Measurements from ENCODE around the gene KDM2A.

KDM2A gene

DNA sequence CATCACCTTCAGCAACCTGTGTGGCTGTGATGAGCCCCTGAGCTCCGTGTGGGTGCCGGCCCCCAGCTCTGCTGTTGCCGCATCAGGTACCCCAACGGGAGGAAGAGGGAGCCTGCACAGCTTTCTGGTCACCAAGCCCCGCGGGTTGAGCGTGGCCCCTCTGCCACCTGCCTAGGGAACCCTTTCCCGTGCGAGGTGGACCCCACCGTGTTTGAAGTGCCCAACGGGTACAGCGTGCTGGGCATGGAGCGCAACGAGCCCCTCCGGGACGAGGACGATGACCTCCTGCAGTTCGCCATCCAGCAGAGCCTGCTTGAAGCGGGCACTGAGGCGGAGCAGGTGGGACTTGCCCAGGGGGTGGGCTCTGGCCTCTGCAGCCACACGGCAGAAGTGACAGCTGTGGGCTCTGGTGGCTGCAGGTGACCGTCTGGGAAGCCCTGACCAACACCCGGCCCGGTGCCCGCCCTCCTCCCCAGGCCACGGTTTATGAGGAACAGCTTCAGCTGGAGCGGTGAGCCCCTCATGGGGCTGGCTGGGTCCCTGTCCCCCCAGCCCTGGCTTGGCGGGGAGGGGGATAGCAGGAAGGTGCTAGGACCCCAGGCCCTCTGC is 182.4 kb downstream of the KDM2A start:
- TF ChIP-seq, protein P1, sequence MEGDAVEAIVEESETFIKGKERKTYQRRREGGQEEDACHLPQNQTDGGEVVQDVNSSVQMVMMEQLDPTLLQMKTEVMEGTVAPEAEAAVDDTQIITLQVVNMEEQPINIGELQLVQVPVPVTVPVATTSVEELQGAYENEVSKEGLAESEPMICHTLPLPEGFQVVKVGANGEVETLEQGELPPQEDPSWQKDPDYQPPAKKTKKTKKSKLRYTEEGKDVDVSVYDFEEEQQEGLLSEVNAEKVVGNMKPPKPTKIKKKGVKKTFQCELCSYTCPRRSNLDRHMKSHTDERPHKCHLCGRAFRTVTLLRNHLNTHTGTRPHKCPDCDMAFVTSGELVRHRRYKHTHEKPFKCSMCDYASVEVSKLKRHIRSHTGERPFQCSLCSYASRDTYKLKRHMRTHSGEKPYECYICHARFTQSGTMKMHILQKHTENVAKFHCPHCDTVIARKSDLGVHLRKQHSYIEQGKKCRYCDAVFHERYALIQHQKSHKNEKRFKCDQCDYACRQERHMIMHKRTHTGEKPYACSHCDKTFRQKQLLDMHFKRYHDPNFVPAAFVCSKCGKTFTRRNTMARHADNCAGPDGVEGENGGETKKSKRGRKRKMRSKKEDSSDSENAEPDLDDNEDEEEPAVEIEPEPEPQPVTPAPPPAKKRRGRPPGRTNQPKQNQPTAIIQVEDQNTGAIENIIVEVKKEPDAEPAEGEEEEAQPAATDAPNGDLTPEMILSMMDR (IDR thresholded peaks at IDR 0.05; ENCODE audit: borderline replicate concordance, insufficient read depth, low read depth, low read length): no peak
- H3K4me3 ChIP-seq (ENCODE audit: low read depth, low read length): no peak overlapping the region

GRCh38 chr11:67301951-67302516 is 183.0 kb downstream of the KDM2A start:
- TF ChIP-seq, protein P1 (IDR thresholded peaks at IDR 0.05; ENCODE audit: borderline replicate concordance, insufficient read depth, low read depth, low read length): no peak
- no peak overlapping the region for H3K4me3 ChIP-seq (ENCODE audit: low read depth, low read length)

DNA sequence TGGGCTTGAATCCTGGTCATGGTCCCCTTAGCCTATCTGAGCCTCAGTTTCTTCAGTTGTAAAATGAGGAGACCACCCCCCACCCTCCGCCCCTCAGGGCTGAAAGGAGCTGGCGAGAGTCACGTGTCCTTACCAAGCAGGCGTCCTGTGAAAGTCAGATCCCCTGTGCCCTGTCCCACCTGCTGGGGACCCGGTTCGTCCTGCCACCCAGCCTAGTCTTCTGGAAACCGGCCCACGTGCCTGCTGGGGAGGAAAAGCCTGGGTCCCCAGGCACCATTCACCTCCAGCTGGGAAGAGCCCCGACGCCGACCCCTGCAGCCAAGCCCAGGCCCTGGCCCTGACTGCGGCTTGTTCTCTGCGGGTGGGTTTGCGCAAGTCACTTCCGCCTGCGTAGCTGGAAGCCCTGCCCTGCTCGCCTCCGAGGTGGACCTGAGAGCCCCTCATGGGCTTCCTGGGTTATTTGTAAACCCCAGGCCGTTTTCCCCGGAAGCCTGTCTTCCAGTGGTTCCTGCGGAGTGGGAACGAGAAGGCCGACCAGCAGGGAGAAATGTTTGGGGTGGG is 183.6 kb downstream of the KDM2A start:
- TF ChIP-seq, protein P1 (IDR thresholded peaks at IDR 0.05; ENCODE audit: borderline replicate concordance, insufficient read depth, low read depth, low read length): no peak
- H3K4me3 ChIP-seq (ENCODE audit: low read depth, low read length): no peak overlapping the region

- TF ChIP-seq, protein P1 (IDR thresholded peaks at IDR 0.05; ENCODE audit: borderline replicate concordance, insufficient read depth, low read depth, low read length): no peak
- H3K4me3 ChIP-seq (ENCODE audit: low read depth, low read length): no peak within 1 kb of the TSS
Measured at GRCh38 chr11:67303132-67303834, 184.2 kb downstream of the KDM2A start, which contains the start of gene SSH3. Gene SSH3 (plus strand): TSS chr11:67303530. CDS start chr11:67303626, 96 bp downstream.

DNA sequence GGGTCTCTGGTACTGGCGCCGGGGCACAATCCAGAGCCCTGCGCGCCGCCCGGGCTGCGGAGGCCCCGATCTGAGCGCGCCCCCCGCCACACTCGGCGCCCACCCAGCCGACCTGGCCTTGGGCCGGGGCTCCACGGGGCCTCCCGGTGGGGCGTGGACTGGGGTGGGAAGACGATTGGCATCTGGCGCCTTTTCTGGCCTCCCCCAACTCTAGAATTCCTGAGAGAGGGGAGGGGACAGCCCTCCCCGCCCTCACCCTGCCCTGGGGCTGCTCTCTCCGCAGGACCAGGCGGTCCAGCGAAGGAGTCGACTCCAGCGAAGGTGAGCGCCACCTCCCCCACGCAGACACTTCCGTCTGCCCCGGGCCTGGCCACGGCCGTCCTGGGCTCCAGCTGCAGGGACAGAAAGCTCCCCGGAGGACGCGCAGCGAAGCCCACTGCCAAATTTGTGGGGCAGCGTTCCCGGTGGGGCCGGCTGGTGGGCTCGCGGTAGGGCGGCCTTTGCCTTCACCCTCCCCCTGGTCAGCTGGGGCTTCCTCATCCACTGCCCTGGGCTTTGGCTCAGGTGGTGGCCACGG is 184.9 kb downstream of the KDM2A start:
- TF ChIP-seq, protein P1 (IDR thresholded peaks at IDR 0.05; ENCODE audit: borderline replicate concordance, insufficient read depth, low read depth, low read length): no peak
- H3K4me3 ChIP-seq (ENCODE audit: low read depth, low read length): no peak overlapping the region

DNA sequence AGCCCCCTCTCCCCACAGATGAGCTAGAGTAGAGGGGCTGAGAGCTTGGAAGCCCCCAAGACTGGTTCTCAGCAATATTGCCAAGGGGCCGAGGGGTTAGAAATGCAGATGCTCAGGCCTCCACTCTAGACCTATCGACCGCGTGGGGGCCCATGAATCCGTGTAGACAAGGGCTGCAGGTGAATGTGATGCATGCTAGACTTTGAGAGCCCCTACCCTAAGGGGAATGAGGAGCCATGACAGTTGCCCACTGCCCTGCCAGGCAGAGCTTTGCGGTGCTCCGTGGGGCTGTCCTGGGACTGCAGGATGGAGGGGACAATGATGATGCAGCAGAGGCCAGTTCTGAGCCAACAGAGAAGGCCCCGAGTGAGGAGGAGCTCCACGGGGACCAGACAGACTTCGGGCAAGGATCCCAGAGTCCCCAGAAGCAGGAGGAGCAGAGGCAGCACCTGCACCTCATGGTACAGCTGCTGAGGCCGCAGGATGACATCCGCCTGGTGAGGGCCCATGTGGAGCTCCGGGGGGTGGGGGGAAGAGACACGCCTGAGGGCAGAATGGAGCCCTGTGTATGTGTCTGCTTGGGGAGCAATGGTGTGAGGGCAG is 185.5 kb downstream of the KDM2A start:
- H3K4me3 ChIP-seq (ENCODE audit: low read depth, low read length): no peak overlapping the region

More for the DNA sequence above, 185.5 kb downstream of the KDM2A start:
- TF ChIP-seq, protein P1 (IDR thresholded peaks at IDR 0.05; ENCODE audit: borderline replicate concordance, insufficient read depth, low read depth, low read length): no peak

Data from GM12875 (cell line).